H1 (cell line): ENCODE measurements around the gene CSF1. TPM values are rescaled to one million over a fixed set of nuclear protein-coding genes. Genes with fewer than 3 reads are reported as not detected.

ENCODE experiments used
- CTCF ChIA-PET: fragments of 300-600 bp; sonication (Branson Sonifier 250); formaldehyde crosslinking; loops from one replicate; lab custom pipeline; 2021; ENCODE audit not compliant: partially characterized antibody; lab: Charles Lee
- POLR2A ChIA-PET: fragments of 300-600 bp; sonication (Branson Sonifier 250); formaldehyde crosslinking; loops from one replicate; lab custom pipeline; 2021; ENCODE audit warnings: inconsistent platforms; ENCODE audit not compliant: partially characterized antibody; lab: Charles Lee
- DNase-seq, 2 experiments: peaks; one replicate each; pipeline versions ENCODE4 v3.0.0 to v3.0.0-alpha.2; 2010 to 2022; ENCODE audit warnings: low spot score in 2 of 2, low read depth in 1 of 2, mixed read lengths in 1 of 2
- FAIRE-seq: peaks from 2 replicates; lab custom pipeline; 2011; peaks lifted over from hg19 to GRCh38; lab: Jason Lieb, UNC
- H2AFZ ChIP-seq: 2 replicates; pipeline ENCODE4 v1.8.1; 2012; ENCODE audit warnings: low read length, inconsistent platforms
- H2AK5ac ChIP-seq: 2 replicates; pipeline ENCODE4 v1.6.1; 2013; ENCODE audit warnings: low read depth, low read length
- H2BK120ac ChIP-seq: replicated peaks from 2 replicates; pipeline ENCODE3; 2013; ENCODE audit warnings: low read depth, low read length, inconsistent platforms
- H2BK12ac ChIP-seq: 2 replicates; pipeline ENCODE4 v1.6.1; 2013; ENCODE audit warnings: low read depth, low read length
- H2BK15ac ChIP-seq: 2 replicates; pipeline ENCODE4 v1.6.1; 2013; ENCODE audit warnings: low read length
- H2BK20ac ChIP-seq: 2 replicates; pipeline ENCODE4 v1.6.1; 2013; ENCODE audit warnings: low read length
- H2BK5ac ChIP-seq: 2 replicates; pipeline ENCODE4 v1.6.1; 2013; ENCODE audit warnings: low read depth, low read length
- H3K14ac ChIP-seq: 2 replicates; pipeline ENCODE4 v1.6.1; 2013; ENCODE audit warnings: inconsistent platforms; ENCODE audit not compliant: insufficient read length
- H3K18ac ChIP-seq: 2 replicates; pipeline ENCODE4 v1.6.1; 2013; ENCODE audit warnings: low read length; ENCODE audit errors: extremely low read depth
- H3K23ac ChIP-seq: 2 replicates; pipeline ENCODE4 v1.6.1; 2013; ENCODE audit warnings: inconsistent platforms; ENCODE audit not compliant: insufficient read length
- H3K23me2 ChIP-seq: 2 replicates; pipeline ENCODE4 v1.6.1; 2013; ENCODE audit warnings: low read depth, low read length
- H3K27ac ChIP-seq: 2 replicates; pipeline ENCODE4 v1.6.1; 2011; ENCODE audit warnings: low read depth, low read length, inconsistent platforms
- H3K27me3 ChIP-seq, 4 experiments: replicated peaks in 1 of 4; 1 replicate in 1 of 4; 2 replicates in 3 of 4; pipeline versions ENCODE4 v1.6.1 to v1.8.1; 2011 to 2013; ENCODE audit warnings: low read length in 3 of 4, mild to moderate bottlenecking in 3 of 4, inconsistent platforms in 2 of 4, mixed read lengths in 2 of 4, moderate library complexity in 1 of 4; ENCODE audit not compliant: control insufficient read depth in 3 of 4, insufficient read depth in 3 of 4; ENCODE audit errors: extremely low read depth in 1 of 4
- H3K36me3 ChIP-seq, 4 experiments: 2 replicates each; pipeline versions ENCODE4 v1.6.1 to v1.8.1; 2011 to 2013; ENCODE audit warnings: mild to moderate bottlenecking in 4 of 4, low read length in 3 of 4, moderate library complexity in 2 of 4, control low read depth in 1 of 4, inconsistent platforms in 1 of 4; ENCODE audit not compliant: insufficient read depth in 4 of 4, control insufficient read depth in 2 of 4
- H3K4ac ChIP-seq: replicated peaks from 2 replicates; pipeline ENCODE3; 2013; ENCODE audit warnings: low read length, low read depth, mixed read lengths, inconsistent platforms; ENCODE audit not compliant: insufficient read length
- H3K4me1 ChIP-seq, 4 experiments: replicated peaks in 1 of 4; 1 replicate in 1 of 4; 2 replicates in 3 of 4; pipeline versions ENCODE4 v1.6.1 to v1.8.1; 2011 to 2013; ENCODE audit warnings: low read length in 3 of 4, inconsistent platforms in 2 of 4, mixed read lengths in 1 of 4; ENCODE audit not compliant: insufficient read depth in 4 of 4, control insufficient read depth in 3 of 4
- H3K4me2 ChIP-seq, 2 experiments: 2 replicates each; pipeline versions ENCODE4 v1.6.1 to v1.8.1; 2011 to 2013; ENCODE audit warnings: low read depth in 2 of 2, low read length in 2 of 2, control low read depth in 1 of 2, inconsistent platforms in 1 of 2, mild to moderate bottlenecking in 1 of 2; ENCODE audit not compliant: insufficient read depth in 1 of 2
- H3K4me3 ChIP-seq, 4 experiments: fragments of 200-600, 300-600 bp in 1 of 4; sonication (generic), shearing (Covaris generic), sonication (Bioruptor Twin) in 1 of 4; 2 replicates each; pipeline versions ENCODE4 v1.5.1 to v1.8.1; 2011 to 2016; ENCODE audit warnings: low read length in 4 of 4, low read depth in 3 of 4, control low read depth in 2 of 4, inconsistent platforms in 2 of 4, mild to moderate bottlenecking in 2 of 4, mixed read lengths in 1 of 4, moderate library complexity in 1 of 4; ENCODE audit not compliant: insufficient read depth in 2 of 4; ENCODE audit errors: extremely low read depth in 1 of 4
- H3K56ac ChIP-seq: replicated peaks from 2 replicates; pipeline ENCODE3; 2013; ENCODE audit warnings: low read depth, mild to moderate bottlenecking, mixed read lengths, low read length, inconsistent platforms; ENCODE audit not compliant: insufficient read length
- H3K79me1 ChIP-seq: 2 replicates; pipeline ENCODE4 v1.6.1; 2013; ENCODE audit warnings: low read depth, low read length, control low read depth
- H3K79me2 ChIP-seq, 2 experiments: 2 replicates each; pipeline versions ENCODE4 v1.6.1 to v1.8.1; 2012 to 2013; ENCODE audit warnings: low read length in 2 of 2, mild to moderate bottlenecking in 2 of 2, inconsistent platforms in 1 of 2; ENCODE audit not compliant: insufficient read depth in 2 of 2, control insufficient read depth in 1 of 2
- H3K9ac ChIP-seq, 4 experiments: replicated peaks in 1 of 4; 1 replicate in 1 of 4; 2 replicates in 3 of 4; pipeline versions ENCODE4 v1.6.1 to v1.8.1; 2011 to 2013; ENCODE audit warnings: low read depth in 3 of 4, low read length in 3 of 4, control low read depth in 2 of 4, mild to moderate bottlenecking in 2 of 4, moderate library complexity in 2 of 4, inconsistent platforms in 1 of 4; ENCODE audit errors: extremely low read depth in 1 of 4
- H3K9me3 ChIP-seq, 2 experiments: 2 replicates each; pipeline versions ENCODE4 v1.6.1 to v1.8.1; 2012 to 2013; ENCODE audit warnings: mild to moderate bottlenecking in 2 of 2, moderate library complexity in 2 of 2, control low read depth in 1 of 2, inconsistent platforms in 1 of 2, low read depth in 1 of 2, low read length in 1 of 2, mixed read lengths in 1 of 2; ENCODE audit not compliant: insufficient read depth in 2 of 2
- H4K20me1 ChIP-seq, 2 experiments: replicated peaks in 1 of 2; 2 replicates each; pipeline versions ENCODE3 to v1.8.1; 2011 to 2013; ENCODE audit warnings: inconsistent platforms in 2 of 2, low read length in 2 of 2, mild to moderate bottlenecking in 1 of 2; ENCODE audit not compliant: insufficient read depth in 2 of 2, control insufficient read depth in 1 of 2
- H4K5ac ChIP-seq: 2 replicates; pipeline ENCODE4 v1.6.1; 2013; ENCODE audit warnings: low read length, low read depth, mixed read lengths, inconsistent platforms; ENCODE audit not compliant: insufficient read length
- H4K8ac ChIP-seq: 2 replicates; pipeline ENCODE4 v1.8.0; 2013; ENCODE audit warnings: mild to moderate bottlenecking, moderate library complexity, low read length, inconsistent platforms; ENCODE audit not compliant: insufficient read depth; ENCODE audit errors: extremely low read depth
- H4K91ac ChIP-seq: replicated peaks from 2 replicates; pipeline ENCODE3; 2013; ENCODE audit warnings: low read length, mixed read lengths, inconsistent platforms; ENCODE audit not compliant: insufficient read length
- WGBS, 2 experiments: shearing (Covaris generic) in 1 of 2; methylation state at CpG; one replicate each; pipeline versions ENCODE4 v1.1.6 to v1.1.7; 2013 to 2015; ENCODE audit warnings: low lambda C conversion rate in 2 of 2, mixed read lengths in 2 of 2, inconsistent platforms in 1 of 2, low coverage in 1 of 2, missing lambda C conversion rate in 1 of 2; ENCODE audit not compliant: insufficient replicate concordance in 2 of 2, insufficient coverage in 1 of 2, insufficient read length in 1 of 2; ENCODE audit errors: extremely low coverage in 1 of 2, missing lambda C conversion rate in 1 of 2; 5-methylcytosine and 5-hydroxymethylcytosine counted together
- polyA plus RNA-seq, 7 experiments: library from polyadenylated mRNA; depleted of rRNA in 3 of 7; stranded (reverse) in 5 of 7; unstranded in 2 of 7; fragments of >200 nt in 5 of 7; fragments of 200-250 nt in 2 of 7; gene quantifications; 1 replicate in 5 of 7; 2 replicates in 1 of 7; 4 replicates in 1 of 7; pipeline versions ENCODE4 v1.2.1 to v1.2.3, GENCODE V29; 2011 to 2013; ENCODE audit warnings: missing spikeins in 2 of 7, mixed read lengths in 2 of 7
- total RNA-seq: library from RNA; stranded (reverse); fragmentation: NEBNext Ultra II Directional; extraction: Animal tissue kit (Norgen Biotek cat#: 25700); gene quantifications from 2 replicates; pipeline ENCODE4 v1.2.1, GENCODE V29; 2021

The CSF1 gene
- total and polyA plus RNA-seq, 2 of the 8 experiments (the other 6 are each of a cell fraction or from before 2014, with no cell fraction given), result 3.3 to 5.4 TPM

DNA sequence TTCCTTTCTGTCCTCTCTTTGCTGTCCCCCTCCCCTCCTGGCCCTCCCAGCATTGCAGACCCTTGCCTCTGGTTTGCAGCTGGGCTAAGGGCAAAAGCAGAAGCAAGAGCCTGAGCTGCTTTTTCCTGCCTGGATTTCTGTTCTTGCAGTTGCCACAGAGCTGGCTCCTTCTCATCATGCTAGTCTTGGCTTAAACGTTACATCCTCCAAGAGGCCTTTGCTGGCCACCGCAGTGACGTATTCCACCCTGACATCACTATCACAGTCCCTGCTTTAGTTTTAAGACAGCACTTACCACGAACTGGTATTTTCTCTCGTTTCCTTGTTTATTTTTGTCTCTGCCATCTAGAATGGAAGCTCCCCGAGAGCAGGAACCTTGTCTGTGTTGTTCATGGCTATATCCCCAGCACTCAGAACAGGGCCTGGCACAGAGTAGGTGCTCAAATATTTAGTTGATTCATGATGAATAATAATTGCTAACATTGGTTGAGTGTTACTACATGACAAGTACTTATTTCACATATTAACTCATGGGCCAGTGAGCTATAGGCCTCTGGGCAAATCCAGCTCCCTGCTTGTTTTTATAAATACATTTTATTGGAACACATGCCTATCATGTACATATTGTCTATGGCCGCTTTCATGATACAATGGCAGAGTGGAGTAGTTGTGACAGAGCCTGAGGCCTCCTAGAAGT, 13.2 kb upstream of the CSF1 start:
- Histone ChIP-seq H3K9ac (no peak overlapping the region), H3K27me3 (no peaks in the 10 kb centered on the region), H3K4ac (no peak overlapping the region), H3K23me2 (no peaks in the 10 kb centered on the region; the same call in 1 of the 2 replicates), H4K8ac (no peak overlapping the region), H3K4me3 (no peak overlapping the region), H3K56ac (no peak overlapping the region), H3K14ac (no peak overlapping the region), H2BK12ac (no peak overlapping the region), H4K91ac (no peak overlapping the region), H3K36me3 (no peaks in the 10 kb centered on the region), H2BK15ac (no peak overlapping the region), H3K27ac (no peak overlapping the region), H3K18ac (no peak overlapping the region), H4K20me1 (no peaks in the 10 kb centered on the region), H2BK20ac (no peak overlapping the region), H3K4me1 (no peaks in the 10 kb centered on the region; a peak in 1 of 7 replicates), H3K4me2 (no peak overlapping the region), H3K9me3 (no peaks in the 10 kb centered on the region), H2BK120ac (no peak overlapping the region), H2AFZ (no peak overlapping the region), H3K79me2 (no peaks in the 10 kb centered on the region), H2AK5ac (no peak overlapping the region), H3K79me1 (no peaks in the 10 kb centered on the region), H2BK5ac (no peak overlapping the region), H3K23ac (no peak overlapping the region), H4K5ac (no peak overlapping the region)
- ChIA-PET CTCF (interaction anchor here (1.0 to 2.2 kb wide), 11 partner anchors 14 to 257 kb away, joined by 3 to 10 read pairs (median 4); partner anchors contain the start of gene AHCYL1), POLR2A (interaction anchor here (1.2 kb wide), 1 partner anchor 10 kb away, joined by 3 read pairs; no protein-coding TSS in a partner anchor)
- no peak for DNase-seq
- 74% methylated on average over 7 of the region's 7 CpGs; no CpG with 5 or more reads in 1 of the 2 experiments for WGBS, 2 experiments
- no peak for FAIRE-seq
